C4-2B (cell line): ENCODE data around the gene INHBB.
"Not testable (repeated sequence)": the region's sequence is repeated elsewhere in the genome, so short reads cannot be mapped to it uniquely, and the experiment has no call there.

Experiments used
- H3K27ac ChIP-seq: fragments of 450-650 bp; 2 replicates; pipeline ENCODE4 v1.5.1; 2017
- ZFX ChIP-seq: fragments of 450-650 bp; IDR thresholded peaks from 2 replicates; pipeline ENCODE4 v1.6.1; 2017
- TF ChIP-seq, protein P1 (sequence below): fragments of 450-650 bp; conservative IDR thresholded peaks from 2 replicates; pipeline ENCODE4 v1.5.1; 2017; ENCODE audit warnings: mild to moderate bottlenecking

The INHBB gene

DNA sequence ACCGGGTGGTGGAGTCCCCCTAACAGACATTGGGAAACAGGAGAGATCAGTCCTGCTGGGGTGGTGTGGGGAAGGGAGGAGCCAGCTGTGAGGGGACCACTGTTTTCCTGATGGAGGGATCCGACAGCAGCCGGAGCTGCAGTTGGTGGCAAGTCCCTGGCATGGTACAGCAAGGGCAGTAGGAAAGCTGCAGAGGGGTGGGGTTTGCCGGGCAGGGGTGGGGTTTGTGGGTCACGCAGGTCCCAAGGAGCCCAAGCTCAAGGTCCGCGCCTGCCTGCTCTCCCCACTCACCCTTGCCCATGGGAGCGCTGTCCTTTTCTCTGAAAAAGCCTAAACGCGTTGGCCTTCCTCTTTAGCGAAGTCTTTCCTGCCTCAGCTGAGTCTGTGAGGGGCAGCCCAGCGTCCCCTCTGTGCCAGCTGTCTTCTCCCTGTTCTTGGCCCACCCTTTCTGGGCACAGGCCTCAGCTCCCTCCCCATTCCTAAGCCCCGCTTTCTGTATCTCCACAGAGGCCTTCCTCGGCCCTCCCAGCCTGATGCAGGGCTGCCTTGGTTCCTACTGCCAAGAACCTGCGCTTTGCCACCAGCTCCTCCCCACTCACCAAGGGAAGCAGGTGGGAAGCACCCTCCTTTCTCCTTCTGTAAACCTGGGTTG is 29.3 kb upstream of the INHBB start:
- TF ChIP-seq, protein P1, sequence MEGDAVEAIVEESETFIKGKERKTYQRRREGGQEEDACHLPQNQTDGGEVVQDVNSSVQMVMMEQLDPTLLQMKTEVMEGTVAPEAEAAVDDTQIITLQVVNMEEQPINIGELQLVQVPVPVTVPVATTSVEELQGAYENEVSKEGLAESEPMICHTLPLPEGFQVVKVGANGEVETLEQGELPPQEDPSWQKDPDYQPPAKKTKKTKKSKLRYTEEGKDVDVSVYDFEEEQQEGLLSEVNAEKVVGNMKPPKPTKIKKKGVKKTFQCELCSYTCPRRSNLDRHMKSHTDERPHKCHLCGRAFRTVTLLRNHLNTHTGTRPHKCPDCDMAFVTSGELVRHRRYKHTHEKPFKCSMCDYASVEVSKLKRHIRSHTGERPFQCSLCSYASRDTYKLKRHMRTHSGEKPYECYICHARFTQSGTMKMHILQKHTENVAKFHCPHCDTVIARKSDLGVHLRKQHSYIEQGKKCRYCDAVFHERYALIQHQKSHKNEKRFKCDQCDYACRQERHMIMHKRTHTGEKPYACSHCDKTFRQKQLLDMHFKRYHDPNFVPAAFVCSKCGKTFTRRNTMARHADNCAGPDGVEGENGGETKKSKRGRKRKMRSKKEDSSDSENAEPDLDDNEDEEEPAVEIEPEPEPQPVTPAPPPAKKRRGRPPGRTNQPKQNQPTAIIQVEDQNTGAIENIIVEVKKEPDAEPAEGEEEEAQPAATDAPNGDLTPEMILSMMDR, result no peak
- TF ChIP-seq ZFX, result no peak
- no peak overlapping the region for H3K27ac ChIP-seq

DNA sequence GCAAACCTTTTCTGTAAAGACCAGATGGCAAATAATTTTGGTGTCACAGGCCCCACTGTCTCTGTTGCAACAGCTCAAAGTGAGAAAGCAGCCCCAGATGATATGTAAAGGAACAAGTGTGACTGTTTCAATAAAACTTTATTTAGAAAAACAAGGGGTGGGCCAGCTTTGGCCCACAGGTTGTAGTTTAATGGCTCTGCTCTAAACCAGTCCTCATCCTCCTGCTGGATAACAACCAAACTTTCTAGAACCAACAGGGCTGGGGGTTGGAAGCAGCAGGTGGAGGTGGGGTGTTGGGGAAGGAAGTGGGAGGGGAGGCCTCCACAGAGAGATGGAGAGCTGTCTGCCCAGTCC is 28.8 kb upstream of the INHBB start:
- TF ChIP-seq, protein P1, result no peak
- TF ChIP-seq ZFX, result no peak
- H3K27ac ChIP-seq, result no peak overlapping the region

DNA sequence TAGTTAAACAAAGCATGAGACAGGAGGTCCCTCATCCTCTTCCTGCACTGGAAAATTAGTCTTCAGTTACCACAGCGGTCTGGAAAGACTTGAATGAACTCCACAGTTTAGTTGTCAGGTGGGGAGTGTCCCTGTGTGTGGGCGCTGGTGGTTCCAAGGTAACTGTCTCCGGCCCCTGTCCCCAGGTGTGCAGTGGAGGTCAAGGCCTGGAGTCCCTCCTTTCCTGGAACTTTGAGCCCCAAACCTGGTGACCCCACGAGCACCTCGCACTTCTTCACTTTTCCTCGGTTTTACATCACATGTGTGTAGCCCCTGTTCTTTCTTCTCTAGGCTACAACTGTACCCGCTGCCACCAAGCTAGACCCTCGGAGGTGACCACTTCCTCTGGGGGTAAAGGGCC is 28.0 kb upstream of the INHBB start:
- H3K27ac ChIP-seq, result no peak overlapping the region
- no peak for TF ChIP-seq ZFX
- TF ChIP-seq, protein P1, result no peak

DNA sequence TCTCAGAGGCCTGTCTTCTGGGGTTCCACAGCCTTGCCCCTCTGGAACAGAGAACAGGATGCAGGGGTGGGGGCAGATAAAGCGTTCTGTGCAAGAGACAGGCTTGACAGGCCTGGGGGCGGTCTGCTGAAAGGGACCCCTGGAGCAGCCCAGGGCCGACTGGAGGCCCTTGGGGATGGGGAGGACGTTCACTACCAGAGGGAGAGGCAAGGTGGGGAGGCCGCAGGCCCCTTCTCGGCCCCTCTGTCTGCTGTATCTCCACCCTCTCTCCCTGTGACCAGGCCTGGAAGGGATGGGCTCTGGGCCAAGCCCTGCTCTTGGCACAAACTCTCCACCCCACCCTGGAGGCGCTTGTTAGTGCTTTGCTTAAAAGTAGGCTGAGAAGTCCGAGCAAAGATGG is 27.3 kb upstream of the INHBB start:
- TF ChIP-seq, protein P1, result no peak
- TF ChIP-seq ZFX, result no peak
- H3K27ac ChIP-seq, result no peak overlapping the region

DNA sequence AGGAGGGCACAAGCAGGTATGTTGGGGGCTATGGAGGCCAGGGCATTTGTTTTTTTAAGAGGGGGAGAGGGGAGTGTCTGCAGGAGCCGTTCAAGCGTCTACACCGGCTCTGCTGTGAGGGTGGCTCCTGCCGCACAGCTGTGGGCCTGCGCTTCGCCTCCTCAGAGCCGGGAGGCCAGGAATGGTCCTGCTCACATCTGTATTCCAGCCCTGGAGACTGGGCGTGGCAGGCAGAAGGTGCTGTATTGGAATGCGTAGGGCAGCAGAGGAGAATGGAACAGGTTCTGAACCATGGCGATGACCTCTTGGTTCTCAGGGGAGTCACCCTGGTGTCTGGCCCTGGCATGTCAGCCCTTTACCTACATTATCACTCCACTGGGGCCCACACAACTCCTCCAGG is 26.8 kb upstream of the INHBB start:
- H3K27ac ChIP-seq, result no peak overlapping the region
- TF ChIP-seq, protein P1, result no peak
- no peak for TF ChIP-seq ZFX

DNA sequence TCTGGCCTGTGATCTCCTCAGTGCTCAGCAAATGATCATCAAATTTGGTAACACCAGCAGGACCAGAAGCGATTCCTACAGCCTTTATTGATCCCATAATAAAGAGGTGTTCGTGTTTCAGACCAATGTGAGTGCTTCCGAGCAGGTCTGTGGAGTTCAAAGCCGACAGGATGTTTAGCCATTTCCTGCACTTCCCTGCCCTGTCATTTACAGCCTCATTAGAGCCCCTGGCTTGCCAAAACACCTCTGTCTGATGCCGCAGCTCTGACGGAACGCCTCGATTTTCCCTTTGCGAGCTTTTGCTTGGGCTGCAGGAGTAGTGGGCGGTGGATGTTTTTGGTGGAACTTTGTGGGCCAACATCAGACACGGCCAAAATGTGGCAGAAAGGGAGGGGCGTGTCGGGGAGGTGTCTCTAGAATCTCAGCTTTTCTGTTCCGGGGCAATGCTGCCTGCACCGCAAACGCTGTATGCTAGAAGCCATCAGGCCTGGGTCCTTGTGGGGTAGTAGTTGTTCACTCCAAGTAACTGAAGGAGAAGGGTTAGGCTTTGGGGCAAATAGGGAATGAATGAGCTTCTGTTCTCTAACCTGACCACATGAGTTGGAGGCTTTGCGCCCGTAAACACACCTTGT is 26.1 kb upstream of the INHBB start:
- TF ChIP-seq ZFX, result no peak
- TF ChIP-seq, protein P1, result no peak
- no peak overlapping the region for H3K27ac ChIP-seq

DNA sequence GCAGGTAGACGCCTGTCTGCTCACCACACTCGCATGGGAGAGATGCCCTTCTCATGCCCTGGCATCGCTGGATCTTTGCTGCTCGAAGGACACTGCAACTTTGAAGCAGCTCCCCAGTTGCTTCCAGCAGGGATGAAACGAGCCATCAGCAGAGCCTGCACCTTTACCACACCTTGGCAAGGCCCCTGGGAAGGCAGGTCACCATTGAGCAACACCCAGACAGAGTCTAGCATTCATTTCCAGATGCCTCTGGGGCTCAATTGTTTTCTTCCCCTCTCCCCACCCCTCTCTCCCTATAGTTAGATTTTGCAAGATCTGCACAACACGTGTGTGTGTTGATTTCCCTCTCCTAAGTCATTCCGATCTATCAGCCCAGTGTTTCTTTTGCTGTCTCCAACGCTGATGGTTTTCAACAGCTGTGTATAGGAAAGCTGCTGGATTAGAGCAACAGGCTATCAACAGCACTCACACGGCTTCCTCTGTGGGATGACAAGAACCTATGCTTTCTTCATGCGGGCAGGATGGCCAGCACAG is 25.6 kb upstream of the INHBB start:
- no peak overlapping the region for H3K27ac ChIP-seq
- no peak for TF ChIP-seq ZFX
- TF ChIP-seq, protein P1, result no peak

DNA sequence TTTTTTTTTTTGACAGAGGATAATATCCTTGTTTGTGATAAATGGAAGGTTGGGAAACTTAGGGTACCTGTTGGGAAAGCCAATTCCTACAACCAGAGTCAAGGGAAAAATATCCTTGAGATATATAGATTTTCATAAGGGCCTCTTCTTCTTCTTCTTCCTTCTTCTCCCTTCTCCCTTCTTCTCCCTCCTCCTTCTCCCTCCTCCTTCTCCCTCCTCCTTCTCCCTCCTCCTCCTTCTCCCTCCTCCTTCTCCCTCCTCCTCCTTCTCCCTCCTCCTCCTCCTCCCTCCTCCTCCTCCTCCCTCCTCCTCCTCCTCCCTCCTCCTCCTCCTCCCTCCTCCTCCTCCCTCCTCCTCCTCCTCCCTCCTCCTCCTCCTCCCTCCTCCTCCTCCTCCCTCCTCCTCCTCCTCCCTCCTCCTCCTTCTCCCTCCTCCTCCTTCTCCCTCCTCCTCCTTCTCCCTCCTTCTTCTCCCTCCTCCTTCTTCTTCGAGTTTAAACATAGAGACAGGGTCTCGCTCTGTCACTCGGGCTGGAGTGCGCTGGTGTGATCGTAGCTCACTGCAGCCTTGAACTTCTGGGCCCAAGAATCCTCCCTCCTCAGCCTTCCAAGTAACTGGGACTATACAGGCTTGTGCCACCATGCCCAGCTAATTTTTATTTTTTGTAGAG is 24.9 kb upstream of the INHBB start:
- H3K27ac ChIP-seq, result not testable (repeated sequence)
